IMR-90 (cell line): ENCODE results near the gene H2BK1. TPM values are rescaled to one million over a fixed set of nuclear protein-coding genes. Genes with fewer than 3 reads are reported as not detected.

Experiments used
- ATAC-seq: fragments of 200-7000 bp; cut with Tn5 transposase; 2 replicates; pipeline ENCODE4 v1.9.1; 2020; ENCODE audit warnings: low read depth, mild to moderate bottlenecking, moderate library complexity
- BruUV-seq: library from RNA; stranded (reverse); fragments of 400-500 nt; replicated peaks from 2 replicates; lab custom pipeline; 2021; lab: Mats Ljungman, UMichigan
- CTCF ChIA-PET: fragments of 300-600 bp; formaldehyde crosslinking; extraction: SDS; loops from one replicate; lab custom pipeline; 2021; ENCODE audit warnings: antibody characterized with exemption; lab: Yijun Ruan, JAX
- POLR2A ChIA-PET: fragments of 300-600 bp; sonication (Branson Sonifier 250); formaldehyde crosslinking; loops from one replicate; lab custom pipeline; 2022; ENCODE audit warnings: antibody characterized with exemption; ENCODE audit not compliant: unreplicated experiment; lab: Charles Lee
- DNase-seq: peaks from one replicate; pipeline ENCODE4 v3.0.0; 2013
- H2AFZ ChIP-seq: replicated peaks from 2 replicates; pipeline ENCODE3; 2013; ENCODE audit warnings: low read length, mild to moderate bottlenecking; ENCODE audit not compliant: poor library complexity
- H2AK5ac ChIP-seq: 2 replicates; pipeline ENCODE4 v1.6.1; 2013; ENCODE audit warnings: low read depth, low read length, inconsistent platforms
- H2AK9ac ChIP-seq: replicated peaks from 2 replicates; pipeline ENCODE3; 2013; ENCODE audit warnings: mild to moderate bottlenecking, low read depth, low read length, moderate library complexity; ENCODE audit not compliant: poor library complexity
- H2BK120ac ChIP-seq: 2 replicates; pipeline ENCODE4 v1.6.1; 2013; ENCODE audit warnings: low read depth, low read length, inconsistent platforms
- H2BK15ac ChIP-seq: 3 replicates; pipeline ENCODE4 v1.6.1; 2013; ENCODE audit warnings: low read depth, low read length, inconsistent platforms
- H2BK20ac ChIP-seq: 2 replicates; pipeline ENCODE4 v1.6.1; 2013; ENCODE audit warnings: low read depth, mild to moderate bottlenecking, inconsistent platforms, low read length, moderate library complexity
- H2BK5ac ChIP-seq: 2 replicates; pipeline ENCODE4 v1.6.1; 2013; ENCODE audit warnings: mild to moderate bottlenecking, low read depth, low read length, inconsistent platforms; ENCODE audit not compliant: poor library complexity, severe bottlenecking
- H3K14ac ChIP-seq: replicated peaks from 2 replicates; pipeline ENCODE4 v1.6.1; 2013; ENCODE audit warnings: low read depth, low read length, inconsistent platforms
- H3K18ac ChIP-seq: 2 replicates; pipeline ENCODE4 v1.6.1; 2013; ENCODE audit warnings: low read depth, low read length, control low read depth
- H3K23ac ChIP-seq: 2 replicates; pipeline ENCODE4 v1.6.1; 2013; ENCODE audit warnings: low read depth, low read length, inconsistent platforms
- H3K27ac ChIP-seq: 2 replicates; pipeline ENCODE4 v1.5.1; 2013; ENCODE audit warnings: mild to moderate bottlenecking, control low read depth, low read length; ENCODE audit not compliant: insufficient read depth
- H3K27me3 ChIP-seq: 2 replicates; pipeline ENCODE4 v1.6.1; 2013; ENCODE audit warnings: low read length; ENCODE audit not compliant: control insufficient read depth, insufficient read depth
- H3K36me3 ChIP-seq: 2 replicates; pipeline ENCODE4 v1.6.1; 2013; ENCODE audit warnings: low read length, mixed read lengths; ENCODE audit not compliant: control insufficient read depth, insufficient read depth
- H3K4ac ChIP-seq: 2 replicates; pipeline ENCODE4 v1.6.1; 2013; ENCODE audit warnings: low read depth, low read length, inconsistent platforms
- H3K4me1 ChIP-seq: 2 replicates; pipeline ENCODE4 v1.6.1; 2013; ENCODE audit warnings: low read length, mixed read lengths; ENCODE audit not compliant: control insufficient read depth, insufficient read depth
- H3K4me2 ChIP-seq: 2 replicates; pipeline ENCODE4 v1.6.1; 2013; ENCODE audit warnings: low read depth, mild to moderate bottlenecking, control low read depth, low read length, moderate library complexity
- H3K4me3 ChIP-seq: 2 replicates; pipeline ENCODE4 v1.5.1; 2013; ENCODE audit warnings: low read depth, mild to moderate bottlenecking, control low read depth, low read length, moderate library complexity; ENCODE audit not compliant: insufficient read depth
- H3K56ac ChIP-seq: 2 replicates; pipeline ENCODE4 v1.6.1; 2013; ENCODE audit warnings: low read length, inconsistent platforms; ENCODE audit not compliant: insufficient read depth; ENCODE audit errors: extremely low read depth
- H3K79me1 ChIP-seq, 2 experiments: 2 replicates each; pipeline ENCODE4 v1.6.1; 2013; ENCODE audit warnings: low read length in 2 of 2, inconsistent platforms in 1 of 2, low read depth in 1 of 2
- H3K9ac ChIP-seq: 2 replicates; pipeline ENCODE4 v1.6.1; 2013; ENCODE audit warnings: low read depth, low read length, control low read depth
- H3K9me1 ChIP-seq: 2 replicates; pipeline ENCODE4 v1.6.1; 2013; ENCODE audit warnings: low read length, inconsistent platforms; ENCODE audit not compliant: insufficient read depth
- H3K9me3 ChIP-seq: 2 replicates; pipeline ENCODE4 v1.6.1; 2013; ENCODE audit warnings: low read length; ENCODE audit not compliant: control insufficient read depth, insufficient read depth
- H4K20me1 ChIP-seq: 2 replicates; pipeline ENCODE4 v1.6.1; 2013; ENCODE audit warnings: low read length, inconsistent platforms; ENCODE audit not compliant: insufficient read depth
- H4K5ac ChIP-seq: 2 replicates; pipeline ENCODE4 v1.6.1; 2013; ENCODE audit warnings: mild to moderate bottlenecking, low read depth, low read length, control low read depth
- H4K8ac ChIP-seq, 2 experiments: 2 replicates each; pipeline ENCODE4 v1.6.1; 2013; ENCODE audit warnings: low read depth in 2 of 2, low read length in 2 of 2, control low read depth in 1 of 2, inconsistent platforms in 1 of 2
- H4K91ac ChIP-seq: 2 replicates; pipeline ENCODE4 v1.6.1; 2013; ENCODE audit warnings: low read depth, low read length, inconsistent platforms; ENCODE audit not compliant: insufficient read depth
- BHLHE40 ChIP-seq: fragments of 150-350 bp; IDR thresholded peaks from 2 replicates; pipeline ENCODE4 v1.6.1; 2016; ENCODE audit warnings: mild to moderate bottlenecking, low read depth, low read length
- MAFK ChIP-seq: IDR thresholded peaks from 2 replicates; pipeline ENCODE4 v1.6.1; 2012; ENCODE audit warnings: low read depth, low read length, improper control_type of control experiment
- WGBS, 2 experiments: methylation state at CpG; one replicate each; pipeline versions ENCODE4 v1.1.5 to v1.1.7; 2013; ENCODE audit warnings: missing lambda C conversion rate in 2 of 2; ENCODE audit not compliant: insufficient read length in 1 of 2; ENCODE audit errors: extremely low coverage in 2 of 2; 5-methylcytosine and 5-hydroxymethylcytosine counted together
- dilution Hi-C: fragments of 300-500 bp; cut with HindIII; formaldehyde crosslinking; loops from one replicate; pipeline ENCODE4 v1.14.3; 2018; ENCODE audit warnings: low sequenced_read_pairs; ENCODE audit not compliant: unreplicated experiment
- in situ Hi-C: fragments of 300-500 bp; cut with MboI; formaldehyde crosslinking; loops from 3 replicates; pipeline ENCODE4 v1.14.3; 2019; ENCODE audit warnings: low sequenced_read_pairs, inconsistent platforms, mixed read lengths
- intact Hi-C: fragments of 100-400 bp; cut with micrococcal nuclease; formaldehyde crosslinking; loops from 2 replicates; pipeline ENCODE4 v1.10.0; 2022
- polyA plus RNA-seq, 3 experiments: library from polyadenylated mRNA; depleted of rRNA; stranded (reverse); fragments of >200 nt; gene quantifications; 2 replicates each; pipeline ENCODE4 v1.2.3, GENCODE V29; 2012; ENCODE audit warnings: low replicate concordance in 1 of 3
- total RNA-seq: library from RNA; depleted of rRNA; stranded (reverse); fragments of >200 nt; gene quantifications from 2 replicates; pipeline ENCODE4 v1.2.3, GENCODE V29; 2012

Gene H2BK1
- total and polyA plus RNA-seq, 2 of the 4 experiments (the other 2 are of a cell fraction): not detected

GRCh38 chr7:151211155-151211772 is 976 bp upstream of the H2BK1 start:
- no peak overlapping the region for H3K14ac ChIP-seq
- intact Hi-C loops (no loop called here), dilution Hi-C loops (no loop called here), in situ Hi-C loops (no loop called here)
- no peaks in the 10 kb centered on the region for H3K79me1 ChIP-seq
- no peak overlapping the region for H3K56ac ChIP-seq
- H3K4me2 ChIP-seq: no peak overlapping the region
- no peaks in the 10 kb centered on the region for H4K20me1 ChIP-seq
- H2BK120ac ChIP-seq: no peak overlapping the region
- H4K5ac ChIP-seq: no peak overlapping the region
- no peaks in the 10 kb centered on the region for H3K4me1 ChIP-seq
- no peak for DNase-seq
- CTCF ChIA-PET: no interaction called here
- H3K9me1 ChIP-seq: no peaks in the 10 kb centered on the region; the same call in 1 of the 2 replicates
- no peak overlapping the region for H3K4ac ChIP-seq
- H3K36me3 ChIP-seq: peaks cover 34% of the 10 kb centered on the region
- no peak overlapping the region for H3K9ac ChIP-seq
- ATAC-seq: no peak
- 100% methylated on average over 1 of the region's 3 CpGs; no CpG with 5 or more reads in 1 of the 2 experiments for WGBS, 2 experiments
- BruUV-seq: no TSS peak
- POLR2A ChIA-PET: interaction anchor here (0.6 kb wide), 1 partner anchor 10 kb away, joined by 11 read pairs; no protein-coding TSS in a partner anchor
- H4K8ac ChIP-seq: no peak overlapping the region
- no peak overlapping the region for H2AFZ ChIP-seq
- H4K91ac ChIP-seq: no peak overlapping the region
- no peak overlapping the region for H2BK15ac ChIP-seq
- peaks cover 19% of the 10 kb centered on the region for H3K27me3 ChIP-seq
- H3K4me3 ChIP-seq: no peak overlapping the region
- H3K18ac ChIP-seq: no peak overlapping the region
- H2BK5ac ChIP-seq: no peak overlapping the region
- no peak overlapping the region for H2AK5ac ChIP-seq
- TF ChIP-seq MAFK: peak; percentile 94
- TF ChIP-seq BHLHE40: no peak
- no peak overlapping the region for H2AK9ac ChIP-seq
- no peaks in the 10 kb centered on the region for H3K9me3 ChIP-seq
- H3K27ac ChIP-seq: no peak overlapping the region
- H3K23ac ChIP-seq: no peak overlapping the region
- no peak overlapping the region for H2BK20ac ChIP-seq
